RWPE1 (cell line): Measurements from ENCODE around the gene OBSL1.

Source experiments
- CTCF ChIA-PET: fragments of 350-600 bp; sonication (Branson Sonifier 250); formaldehyde crosslinking; extraction: SDS; loops from one replicate; lab custom pipeline; 2021; lab: Yijun Ruan, JAX
- POLR2A ChIA-PET: fragments of 400-600 bp; formaldehyde crosslinking; extraction: SDS; loops from one replicate; lab custom pipeline; 2020; ENCODE audit warnings: antibody characterized with exemption; ENCODE audit not compliant: low non-redundant PET; lab: Yijun Ruan, JAX
- DNase-seq: peaks from one replicate; pipeline ENCODE4 v3.0.0; 2012; ENCODE audit warnings: low spot score
- H3K27ac ChIP-seq: fragments of 450-650 bp; 2 replicates; pipeline ENCODE4 v1.5.1; 2017
- TF ChIP-seq, protein P1 (sequence below): fragments of 450-650 bp; conservative IDR thresholded peaks from 2 replicates; pipeline ENCODE4 v1.5.1; 2017; ENCODE audit warnings: low read depth, mild to moderate bottlenecking

Gene OBSL1

DNA sequence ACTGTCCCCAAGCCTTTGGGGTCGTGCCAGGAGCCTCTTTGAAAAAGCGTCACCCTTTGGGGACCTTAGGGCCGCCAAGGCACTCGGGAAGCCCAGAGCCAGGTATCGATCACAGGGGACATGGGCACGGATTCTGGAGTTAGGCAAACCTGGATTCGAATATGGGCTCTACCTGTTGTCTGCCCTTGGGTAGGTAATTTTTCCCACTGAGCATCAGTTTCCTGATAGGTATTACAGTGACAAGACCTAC lies 18.2 kb downstream of the OBSL1 start:
- ChIA-PET POLR2A (no interaction called here), CTCF (interaction anchor here (2.3 kb wide), 1 partner anchor 12 kb away, joined by 6 read pairs; no protein-coding TSS in a partner anchor)
- DNase-seq, result no peak
- H3K27ac ChIP-seq, result no peak overlapping the region
- TF ChIP-seq, protein P1, sequence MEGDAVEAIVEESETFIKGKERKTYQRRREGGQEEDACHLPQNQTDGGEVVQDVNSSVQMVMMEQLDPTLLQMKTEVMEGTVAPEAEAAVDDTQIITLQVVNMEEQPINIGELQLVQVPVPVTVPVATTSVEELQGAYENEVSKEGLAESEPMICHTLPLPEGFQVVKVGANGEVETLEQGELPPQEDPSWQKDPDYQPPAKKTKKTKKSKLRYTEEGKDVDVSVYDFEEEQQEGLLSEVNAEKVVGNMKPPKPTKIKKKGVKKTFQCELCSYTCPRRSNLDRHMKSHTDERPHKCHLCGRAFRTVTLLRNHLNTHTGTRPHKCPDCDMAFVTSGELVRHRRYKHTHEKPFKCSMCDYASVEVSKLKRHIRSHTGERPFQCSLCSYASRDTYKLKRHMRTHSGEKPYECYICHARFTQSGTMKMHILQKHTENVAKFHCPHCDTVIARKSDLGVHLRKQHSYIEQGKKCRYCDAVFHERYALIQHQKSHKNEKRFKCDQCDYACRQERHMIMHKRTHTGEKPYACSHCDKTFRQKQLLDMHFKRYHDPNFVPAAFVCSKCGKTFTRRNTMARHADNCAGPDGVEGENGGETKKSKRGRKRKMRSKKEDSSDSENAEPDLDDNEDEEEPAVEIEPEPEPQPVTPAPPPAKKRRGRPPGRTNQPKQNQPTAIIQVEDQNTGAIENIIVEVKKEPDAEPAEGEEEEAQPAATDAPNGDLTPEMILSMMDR, result no peak

DNA sequence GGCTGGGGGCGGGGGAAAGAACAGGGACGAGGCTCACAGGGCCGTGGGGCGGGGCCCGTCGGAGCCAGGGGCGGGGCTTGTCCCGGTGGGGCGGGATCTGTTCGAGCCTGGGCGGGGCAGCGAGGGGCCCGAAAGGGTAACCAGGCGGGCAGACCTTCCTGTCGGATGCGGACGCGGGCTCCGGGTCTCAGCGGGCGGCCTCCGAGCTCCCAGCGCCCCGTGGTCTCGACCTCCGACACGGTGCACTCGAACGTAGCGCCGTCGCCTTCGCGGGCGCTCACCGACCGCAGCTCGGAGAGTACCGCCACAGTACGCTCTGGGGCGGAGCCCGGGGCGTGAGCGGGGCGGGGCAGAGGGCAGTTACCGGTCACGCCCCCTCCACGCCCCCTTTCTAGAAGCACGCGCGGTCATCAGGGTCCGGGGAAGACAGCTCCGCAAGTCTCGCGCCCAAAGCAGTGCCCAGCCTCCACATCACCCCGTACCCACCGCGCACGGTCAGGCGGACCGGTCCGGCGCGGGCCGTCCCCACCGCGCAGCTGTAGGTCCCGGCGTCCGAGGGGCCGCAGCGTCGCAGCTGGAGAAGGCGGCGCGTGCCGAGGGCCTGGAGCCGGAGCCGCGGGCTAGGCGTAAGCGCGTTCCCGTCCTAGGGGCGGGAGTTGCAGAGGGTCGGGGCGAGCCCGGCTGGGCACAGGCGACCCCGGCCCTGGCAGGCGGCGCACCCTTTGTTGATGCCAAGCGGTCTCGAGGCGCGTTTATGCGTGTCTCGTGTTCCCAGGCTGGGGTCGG lies 18.8 kb downstream of the OBSL1 start:
- ChIA-PET POLR2A (no interaction called here), CTCF (interaction anchor here (0.7 to 3.6 kb wide), 3 partner anchors 8 to 43 kb away, joined by 3 to 15 read pairs (median 6); no protein-coding TSS in a partner anchor)
- DNase-seq, result peak; percentile 88
- TF ChIP-seq, protein P1, result no peak
- H3K27ac ChIP-seq, result peak overlapping the region; percentile 82

DNA sequence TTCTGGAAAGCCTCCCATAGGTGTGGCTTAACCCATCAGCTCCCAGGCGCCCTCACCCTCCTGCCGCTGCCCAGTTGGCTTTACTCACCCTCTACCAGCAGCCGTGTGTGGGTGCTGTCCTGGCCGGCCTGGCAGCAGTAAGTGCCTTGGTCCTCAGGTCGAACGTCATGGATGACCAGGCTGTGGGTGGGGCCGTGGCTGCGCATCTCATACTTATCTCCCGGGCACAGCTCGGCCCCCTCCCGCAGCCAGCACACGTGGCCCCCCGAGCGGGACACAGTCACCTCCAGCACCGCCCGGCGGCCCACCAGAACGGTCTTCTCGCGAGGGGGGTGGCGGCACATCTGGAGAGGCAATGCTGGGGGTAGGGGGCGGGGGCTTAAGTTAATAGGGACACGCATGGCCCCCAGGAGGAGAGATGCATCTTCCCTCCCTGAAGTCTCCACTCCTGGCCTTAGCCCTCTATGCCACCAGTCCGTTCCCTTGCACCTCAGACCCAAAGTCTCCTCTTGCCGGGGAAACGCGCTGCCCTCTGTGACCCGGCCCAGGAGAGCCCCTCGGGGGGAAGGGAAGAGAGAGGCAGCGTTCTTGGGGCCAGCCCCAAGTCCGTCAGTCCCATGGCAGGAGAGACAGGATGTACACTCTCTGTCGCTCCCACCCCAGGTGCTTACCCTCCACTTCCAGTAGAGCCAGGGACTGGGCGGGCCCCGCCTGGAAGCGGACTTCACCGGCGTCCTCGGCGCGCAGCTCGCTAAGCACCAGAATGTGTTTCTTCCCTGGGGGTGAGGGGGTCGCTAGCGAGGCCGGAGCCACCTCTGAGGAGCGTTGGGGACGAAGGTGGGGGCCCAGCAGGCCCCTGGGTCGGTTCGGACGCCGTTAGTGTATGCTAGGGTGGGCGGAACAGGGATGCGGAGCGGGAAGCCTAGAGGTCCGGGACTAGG lies 19.6 kb downstream of the OBSL1 start:
- peak; percentile 23 for DNase-seq
- TF ChIP-seq, protein P1, result 0 out of 2 replicates have a peak, but pooled peaks have one; percentile 10
- CTCF ChIA-PET, result interaction anchor here (0.7 to 3.6 kb wide), 5 partner anchors 9 to 44 kb away, joined by 3 to 15 read pairs (median 6); no protein-coding TSS in a partner anchor
- POLR2A ChIA-PET, result no interaction called here
- peak overlapping the region; percentile 82 for H3K27ac ChIP-seq

DNA sequence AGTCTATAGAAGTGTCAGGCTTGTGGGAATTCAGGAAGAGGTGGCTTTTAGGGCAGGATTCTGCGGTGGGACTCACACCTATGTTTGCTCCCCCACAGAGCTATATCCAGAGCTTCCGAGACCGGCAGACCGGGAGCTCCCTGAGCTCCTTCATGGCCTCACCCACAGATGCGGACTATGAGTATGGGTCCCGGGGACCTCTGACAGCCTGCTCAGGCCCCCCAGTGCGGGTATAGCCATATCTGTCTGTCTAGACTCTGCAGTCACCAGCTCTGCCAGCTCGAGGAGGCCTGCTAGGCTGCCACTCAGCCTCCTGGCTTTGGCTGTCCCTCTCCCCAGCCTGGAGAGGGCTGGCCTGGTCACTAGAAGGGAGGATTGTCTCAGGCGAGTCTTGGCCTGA lies 21.7 kb downstream of the OBSL1 start:
- TF ChIP-seq, protein P1, result no peak
- POLR2A ChIA-PET, result no interaction called here
- DNase-seq, result no peak
- no peak overlapping the region for H3K27ac ChIP-seq
- CTCF ChIA-PET, result interaction anchor here (3.6 kb wide), 1 partner anchor 11 kb away, joined by 15 read pairs; no protein-coding TSS in a partner anchor

DNA sequence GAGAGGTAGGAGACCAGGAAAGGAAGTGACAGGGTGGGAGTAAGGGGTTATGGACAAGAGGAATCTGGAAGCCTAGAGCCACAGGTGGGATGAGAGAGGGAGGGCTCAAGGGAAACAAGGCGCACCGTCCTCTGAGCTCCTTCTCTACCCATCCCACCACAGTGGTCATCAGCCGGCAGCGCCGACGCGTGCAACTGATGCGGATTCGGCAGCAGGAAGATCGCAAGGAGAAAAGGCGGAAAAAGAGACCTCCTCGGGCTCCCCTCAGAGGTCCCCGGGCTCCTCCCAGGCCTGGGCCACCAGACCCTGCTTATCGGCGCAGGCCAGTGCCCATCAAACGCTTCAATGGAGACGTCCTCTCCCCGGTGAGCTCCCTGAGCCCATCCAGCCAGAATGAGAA lies 22.3 kb downstream of the OBSL1 start:
- TF ChIP-seq, protein P1, result no peak
- H3K27ac ChIP-seq, result no peak overlapping the region
- CTCF ChIA-PET, result interaction anchor here (3.6 kb wide), 1 partner anchor 12 kb away, joined by 15 read pairs; no protein-coding TSS in a partner anchor
- POLR2A ChIA-PET, result no interaction called here
- no peak for DNase-seq

DNA sequence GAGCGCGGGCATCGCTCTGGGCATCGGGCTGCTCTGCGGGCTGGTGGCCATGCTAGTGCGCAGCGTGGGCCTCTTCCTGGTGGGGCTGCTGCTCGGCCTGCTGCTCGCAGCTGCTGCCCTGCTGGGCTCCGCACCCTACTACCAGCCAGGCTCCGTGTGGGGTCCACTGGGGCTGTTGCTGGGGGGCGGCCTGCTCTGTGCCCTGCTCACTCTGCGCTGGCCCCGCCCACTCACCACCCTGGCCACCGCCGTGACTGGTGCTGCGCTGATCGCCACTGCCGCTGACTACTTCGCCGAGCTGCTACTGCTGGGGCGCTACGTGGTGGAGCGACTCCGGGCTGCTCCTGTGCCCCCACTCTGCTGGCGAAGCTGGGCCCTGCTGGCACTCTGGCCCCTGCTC lies 23.7 kb downstream of the OBSL1 start:
- POLR2A ChIA-PET, result no interaction called here
- CTCF ChIA-PET, result no interaction called here
- no peak overlapping the region for H3K27ac ChIP-seq
- DNase-seq, result no peak
- TF ChIP-seq, protein P1, result no peak
